H1 (cell line): Measurements from ENCODE around the gene MT1X. TPM values are rescaled to one million over a fixed set of nuclear protein-coding genes. Genes with fewer than 3 reads are reported as not detected.

Experiments used
- NRF1 ChIP-seq: IDR thresholded peaks from 2 replicates; pipeline ENCODE4 v1.6.1; 2011; ENCODE audit warnings: mild to moderate bottlenecking, low read depth, low read length, improper control_type of control experiment
- PHF8 ChIP-seq: fragments of 200-600 bp; sonication (generic); conservative IDR thresholded peaks from 2 replicates; pipeline ENCODE4 v1.7.1; 2012; ENCODE audit warnings: low read depth, mild to moderate bottlenecking, inconsistent platforms, low read length, moderate library complexity
- POLR2A ChIP-seq, 2 experiments: IDR thresholded peaks; 1 replicate in 1 of 2; 2 replicates in 1 of 2; pipeline ENCODE4 v1.6.1; 2011; ENCODE audit warnings: low read depth in 2 of 2, low read length in 2 of 2, mild to moderate bottlenecking in 2 of 2; ENCODE audit errors: control extremely low read depth in 1 of 2
- SRF ChIP-seq: IDR thresholded peaks from 2 replicates; pipeline ENCODE4 v1.6.1; 2011; ENCODE audit warnings: mild to moderate bottlenecking, low read depth, low read length, moderate library complexity
- polyA plus RNA-seq, 7 experiments: library from polyadenylated mRNA; depleted of rRNA in 3 of 7; stranded (reverse) in 5 of 7; unstranded in 2 of 7; fragments of >200 nt in 5 of 7; fragments of 200-250 nt in 2 of 7; gene quantifications; 1 replicate in 5 of 7; 2 replicates in 1 of 7; 4 replicates in 1 of 7; pipeline versions ENCODE4 v1.2.1 to v1.2.3, GENCODE V29; 2011 to 2013; ENCODE audit warnings: missing spikeins in 2 of 7, mixed read lengths in 2 of 7
- total RNA-seq: library from RNA; stranded (reverse); fragmentation: NEBNext Ultra II Directional; extraction: Animal tissue kit (Norgen Biotek cat#: 25700); gene quantifications from 2 replicates; pipeline ENCODE4 v1.2.1, GENCODE V29; 2021
- TF ChIP-seq, protein P1 (sequence below): IDR thresholded peaks from 2 replicates; pipeline ENCODE4 v1.6.1; 2011; ENCODE audit warnings: low read depth, mild to moderate bottlenecking, low read length; ENCODE audit not compliant: insufficient read depth
- TF ChIP-seq, protein P2 (sequence below): IDR thresholded peaks from 2 replicates; pipeline ENCODE4 v1.6.1; 2011; ENCODE audit warnings: low read length, improper control_type of control experiment

Gene MT1X
- total and polyA plus RNA-seq, 2 of the 8 experiments (the other 6 are each of a cell fraction or from before 2014, with no cell fraction given) = 52.4 to 1,060 TPM

DNA sequence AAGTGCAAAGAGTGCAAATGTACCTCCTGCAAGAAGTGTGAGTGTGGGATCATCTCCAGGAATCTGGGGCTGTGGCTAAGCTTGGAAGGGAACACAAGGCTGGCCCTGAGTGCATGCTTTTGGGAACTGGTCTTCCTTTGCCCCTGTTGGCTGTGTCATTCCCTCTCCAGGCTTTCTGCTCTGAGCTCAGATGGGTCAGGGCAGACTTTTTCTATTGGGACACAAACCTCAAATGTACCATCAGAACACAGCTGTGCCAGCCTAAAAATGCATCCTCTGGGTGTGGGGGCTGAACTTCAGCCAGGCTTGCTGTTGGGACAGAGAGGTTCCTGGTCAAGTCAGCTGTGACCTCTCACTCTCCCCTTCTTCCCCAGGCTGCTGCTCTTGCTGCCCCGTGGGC, 29.7 kb upstream of the MT1X start (continued):
- TF ChIP-seq, protein P1, sequence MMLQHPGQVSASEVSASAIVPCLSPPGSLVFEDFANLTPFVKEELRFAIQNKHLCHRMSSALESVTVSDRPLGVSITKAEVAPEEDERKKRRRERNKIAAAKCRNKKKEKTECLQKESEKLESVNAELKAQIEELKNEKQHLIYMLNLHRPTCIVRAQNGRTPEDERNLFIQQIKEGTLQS = no peak
- TF ChIP-seq, protein P2, sequence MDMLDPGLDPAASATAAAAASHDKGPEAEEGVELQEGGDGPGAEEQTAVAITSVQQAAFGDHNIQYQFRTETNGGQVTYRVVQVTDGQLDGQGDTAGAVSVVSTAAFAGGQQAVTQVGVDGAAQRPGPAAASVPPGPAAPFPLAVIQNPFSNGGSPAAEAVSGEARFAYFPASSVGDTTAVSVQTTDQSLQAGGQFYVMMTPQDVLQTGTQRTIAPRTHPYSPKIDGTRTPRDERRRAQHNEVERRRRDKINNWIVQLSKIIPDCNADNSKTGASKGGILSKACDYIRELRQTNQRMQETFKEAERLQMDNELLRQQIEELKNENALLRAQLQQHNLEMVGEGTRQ = no peak
- no peak for TF ChIP-seq PHF8
- no peak for TF ChIP-seq SRF
- TF ChIP-seq POLR2A (IDR thresholded peaks at IDR 0.05; ENCODE audit: control extremely low read depth in 1 of 2, low read depth in 2 of 2, low read length in 2 of 2) = no peak
- no peak for TF ChIP-seq NRF1
